GM19324 (cell line): Measurements from ENCODE around the gene CNTRL.
"Not testable (repeated sequence)": the region's sequence is repeated elsewhere in the genome, so short reads cannot be mapped to it uniquely, and the experiment has no call there.

Experiments
- ATAC-seq: cut with Tn5 transposase; IDR thresholded peaks from one replicate; pipeline ENCODE4 v1.9.1; 2021; ENCODE audit warnings: mild to moderate bottlenecking, moderate library complexity; ENCODE audit not compliant: unreplicated experiment, low FRiP score

The CNTRL gene

DNA sequence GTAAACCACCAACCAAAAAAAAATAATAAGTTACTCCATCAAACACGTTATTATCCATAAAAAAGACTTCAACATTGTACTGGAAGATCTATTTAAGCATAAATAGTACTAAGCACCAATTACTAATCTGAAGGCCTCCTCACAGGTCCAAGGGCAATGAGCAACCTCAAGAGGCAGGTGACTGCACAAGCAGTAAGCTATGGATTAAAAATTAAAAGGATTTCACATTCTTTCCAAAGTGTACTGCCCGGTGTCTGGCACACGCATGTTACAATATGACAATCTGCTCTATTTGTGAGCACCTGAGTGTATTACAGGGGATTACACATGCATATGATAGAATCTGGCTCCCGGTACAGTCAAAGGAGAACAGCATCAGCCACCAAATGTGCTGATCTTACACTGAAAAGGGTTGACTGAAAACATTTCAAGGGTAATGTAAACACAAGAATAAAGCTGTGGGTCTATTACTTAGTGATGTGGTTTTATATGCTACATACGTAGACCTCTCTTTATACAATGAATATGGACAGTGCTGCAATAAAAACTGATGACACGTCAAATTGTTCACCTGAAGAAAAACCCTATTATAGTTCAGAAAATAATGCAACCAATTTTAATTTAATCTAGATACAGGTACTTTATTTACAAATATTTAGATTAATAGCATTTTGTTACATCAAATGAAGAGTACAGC, 104.1 kb downstream of the CNTRL start:
- no peak for ATAC-seq

DNA sequence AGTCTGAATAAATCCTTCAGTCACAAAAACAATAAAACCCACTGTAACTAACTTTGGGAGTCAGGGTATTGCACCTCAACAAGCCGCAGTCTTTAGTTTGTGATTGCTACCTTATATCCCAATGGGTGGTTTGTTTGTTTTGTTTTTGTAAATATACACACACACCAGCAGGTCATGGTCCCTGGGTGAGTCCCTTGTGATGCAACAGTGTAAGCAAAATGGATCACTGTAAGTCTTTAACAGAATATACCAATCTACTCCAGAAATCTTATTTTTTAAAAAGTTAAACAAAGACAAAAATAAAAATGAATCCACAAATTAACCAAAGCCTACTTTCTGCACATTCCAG, 104.6 kb downstream of the CNTRL start:
- not testable (repeated sequence) for ATAC-seq

GRCh38 chr9:121179930-121180681, 105.4 kb downstream of the CNTRL start:
- ATAC-seq, result no peak

GRCh38 chr9:121182101-121182836, 107.5 kb downstream of the CNTRL start:
- ATAC-seq, result no peak

DNA sequence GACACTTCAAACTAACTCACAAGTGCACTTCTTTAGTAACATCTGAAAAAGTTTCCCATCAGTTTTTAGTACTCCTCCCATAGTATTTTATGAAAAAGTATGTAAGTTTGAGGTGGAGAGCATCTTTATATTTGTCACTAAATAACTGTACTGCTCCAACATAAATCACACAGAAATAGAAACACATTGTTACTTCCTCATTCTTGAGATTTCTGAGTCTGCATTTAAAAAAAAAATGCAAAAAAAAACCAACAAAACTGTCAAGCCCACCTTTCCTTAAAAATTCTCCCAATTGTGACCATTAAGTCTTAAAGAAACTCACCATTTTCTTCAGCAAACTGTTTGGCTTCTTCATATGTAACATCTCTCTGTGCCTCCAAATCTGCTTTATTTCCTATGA, 108.2 kb downstream of the CNTRL start:
- no peak for ATAC-seq

GRCh38 chr9:121183666-121184423, 109.1 kb downstream of the CNTRL start:
- ATAC-seq, result no peak

DNA sequence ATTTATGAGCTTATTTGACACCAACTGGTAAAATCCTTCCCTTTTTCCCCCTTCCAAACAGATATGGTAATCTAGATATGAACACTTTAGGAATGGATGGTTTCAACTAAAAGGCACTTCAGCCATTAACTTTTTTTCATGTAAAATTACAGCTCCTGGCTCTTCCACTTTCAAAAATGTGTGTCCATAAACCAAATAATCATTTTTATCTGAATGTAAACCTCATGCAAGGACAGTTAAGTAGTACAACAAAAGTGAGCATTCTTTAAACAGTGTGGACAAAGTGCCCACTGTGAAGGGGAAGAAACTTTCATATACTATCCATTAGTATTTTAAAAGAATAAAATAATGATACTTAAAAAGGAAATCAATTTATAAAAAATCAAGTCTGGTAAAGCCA, 109.7 kb downstream of the CNTRL start:
- ATAC-seq, result no peak

DNA sequence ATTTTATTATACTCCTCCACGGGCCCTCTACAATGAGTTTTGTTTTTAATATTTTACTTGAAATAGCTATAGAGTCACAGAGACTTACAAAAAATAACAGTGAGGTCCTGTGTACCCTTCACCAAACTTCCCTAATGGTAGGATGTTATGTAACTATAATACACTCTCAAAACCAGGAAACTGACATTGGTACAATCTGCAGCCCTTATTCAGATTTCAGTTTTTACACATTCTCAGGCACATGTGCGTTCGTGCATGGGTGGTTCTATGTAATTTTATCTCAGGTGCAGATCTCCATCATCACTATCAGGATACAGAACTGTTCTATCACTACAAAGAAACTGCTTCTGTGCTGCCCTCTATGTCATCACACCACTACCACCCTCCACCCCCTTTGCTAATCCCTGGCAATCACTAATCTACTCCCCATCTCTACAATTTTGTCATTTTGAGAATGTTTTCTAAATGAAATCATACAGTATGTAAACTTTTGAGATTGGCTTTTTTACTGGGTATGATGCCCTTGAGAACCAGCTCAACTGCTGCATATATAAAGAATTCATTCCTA, 110.5 kb downstream of the CNTRL start:
- no peak for ATAC-seq

DNA sequence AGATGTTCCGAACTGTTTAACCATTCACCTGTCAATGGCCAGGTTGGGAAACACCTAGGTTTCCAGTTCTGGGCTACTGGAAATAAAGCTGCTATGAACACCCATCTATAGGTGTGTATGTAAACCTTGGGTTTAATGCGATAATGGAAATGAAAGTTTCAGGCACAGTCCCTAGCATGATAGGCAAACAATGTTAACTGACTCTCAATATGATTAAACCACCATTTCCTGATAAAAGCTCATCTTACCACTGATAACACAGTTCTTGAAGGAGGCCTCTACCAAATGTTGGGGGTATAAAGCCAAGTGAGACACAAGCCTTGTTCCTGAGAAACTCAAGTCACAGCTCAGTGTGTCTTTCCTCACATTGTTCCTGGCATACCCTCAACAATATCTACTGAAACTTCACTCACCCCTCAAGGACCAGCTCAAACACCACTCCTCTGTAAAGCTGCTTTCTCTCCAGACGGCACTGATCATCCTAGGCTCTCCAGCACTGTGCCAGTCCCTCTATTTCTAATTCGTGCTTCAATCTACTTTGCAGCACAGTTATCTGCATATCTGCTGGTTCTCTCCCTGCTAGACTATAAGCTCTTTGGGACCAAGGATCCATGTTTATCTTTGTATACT, 111.1 kb downstream of the CNTRL start:
- ATAC-seq, result no peak

DNA sequence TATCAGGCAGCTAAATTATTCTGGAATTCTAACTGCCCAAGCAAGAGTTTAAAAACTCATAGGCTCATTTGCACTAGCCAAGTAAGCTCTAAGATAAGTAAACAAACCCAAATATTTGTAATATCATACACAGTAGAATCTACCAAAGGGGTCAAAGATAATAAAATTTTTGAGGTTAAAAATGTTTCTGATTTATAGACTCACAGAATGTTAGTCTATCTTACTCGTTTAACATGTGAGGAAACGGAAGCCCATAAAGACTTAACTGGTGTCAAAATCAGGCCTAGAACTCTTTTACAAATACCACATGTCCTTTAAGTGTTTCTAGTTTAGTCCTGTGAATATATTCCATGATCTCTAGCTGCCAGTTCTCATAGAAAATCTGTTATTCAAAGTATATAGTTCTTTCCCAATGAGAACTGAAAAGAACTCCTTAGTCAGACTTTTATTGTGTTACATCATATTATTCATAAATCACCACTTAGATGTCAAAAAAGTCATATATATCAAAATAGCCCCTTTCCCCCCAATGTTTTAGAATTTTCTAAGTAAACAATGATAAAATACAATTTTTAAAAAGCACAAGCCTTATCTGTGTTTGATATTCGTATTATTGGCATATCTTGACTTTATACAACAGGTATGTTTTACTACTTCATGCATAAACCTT, 113.0 kb downstream of the CNTRL start:
- ATAC-seq, result no peak

GRCh38 chr9:121189006-121189405, 114.3 kb downstream of the CNTRL start:
- no peak for ATAC-seq

DNA sequence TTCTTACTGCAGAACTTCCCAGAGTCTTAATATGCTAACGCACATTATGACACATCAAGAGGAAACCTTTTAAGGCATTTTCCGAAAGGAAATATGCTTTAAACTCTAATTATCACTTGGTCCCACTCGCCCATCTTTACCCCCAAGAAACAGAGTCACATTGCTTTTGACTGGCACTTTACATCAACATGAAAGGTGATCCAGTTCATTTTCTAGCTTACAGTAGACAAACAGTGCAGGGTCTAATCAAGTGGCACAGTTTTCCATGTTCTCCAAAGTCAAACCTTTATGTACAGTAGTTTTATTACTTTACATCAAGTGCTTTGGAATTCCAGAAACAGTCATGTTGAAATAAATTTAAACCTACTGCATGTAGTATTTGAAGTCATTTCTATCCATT, 114.9 kb downstream of the CNTRL start:
- no peak for ATAC-seq

- ATAC-seq, result no peak
Measured at GRCh38 chr9:121191235-121191634, 116.5 kb downstream of the CNTRL start.

DNA sequence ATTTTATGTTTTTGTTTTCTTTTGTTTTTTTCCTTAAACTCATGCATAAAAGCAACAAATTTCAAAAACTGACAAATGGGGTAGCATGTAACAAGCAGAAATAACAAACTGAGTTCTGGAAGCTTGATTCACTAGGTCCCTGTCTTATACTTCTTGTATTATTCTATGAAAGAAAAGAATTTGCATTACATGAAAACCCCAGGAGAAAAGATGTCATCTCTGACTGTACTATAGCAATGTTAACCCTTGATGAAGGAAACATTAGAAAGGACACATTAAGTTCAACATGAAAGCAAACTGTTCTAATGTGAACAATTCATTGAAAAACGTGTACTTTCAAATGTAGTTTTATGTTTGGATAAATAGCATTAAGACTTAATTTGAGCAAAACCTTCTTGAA, 117.8 kb downstream of the CNTRL start:
- ATAC-seq, result no peak

- no peak for ATAC-seq
Measured at GRCh38 chr9:121192959-121193640, 118.3 kb downstream of the CNTRL start.

DNA sequence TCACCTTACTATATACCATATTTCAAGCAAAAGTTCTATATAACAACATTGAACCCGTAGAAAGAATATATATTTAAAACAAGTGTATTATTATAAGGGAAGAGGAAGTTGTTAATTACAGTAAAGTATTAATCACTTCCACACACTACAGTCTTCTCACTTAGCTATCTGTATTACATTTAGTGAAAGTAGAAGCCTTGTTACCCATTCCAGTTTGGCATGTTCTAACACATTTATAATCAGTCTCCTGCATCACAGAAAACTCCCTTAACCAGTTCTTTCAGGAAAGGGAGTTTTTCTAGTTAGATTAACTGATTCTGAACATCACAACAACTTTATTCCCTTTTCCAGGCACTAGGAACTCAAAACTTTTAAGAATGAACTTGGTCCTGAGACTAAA, 120.0 kb downstream of the CNTRL start:
- ATAC-seq, result no peak

GRCh38 chr9:121196389-121196788, 121.6 kb downstream of the CNTRL start:
- no peak for ATAC-seq

DNA sequence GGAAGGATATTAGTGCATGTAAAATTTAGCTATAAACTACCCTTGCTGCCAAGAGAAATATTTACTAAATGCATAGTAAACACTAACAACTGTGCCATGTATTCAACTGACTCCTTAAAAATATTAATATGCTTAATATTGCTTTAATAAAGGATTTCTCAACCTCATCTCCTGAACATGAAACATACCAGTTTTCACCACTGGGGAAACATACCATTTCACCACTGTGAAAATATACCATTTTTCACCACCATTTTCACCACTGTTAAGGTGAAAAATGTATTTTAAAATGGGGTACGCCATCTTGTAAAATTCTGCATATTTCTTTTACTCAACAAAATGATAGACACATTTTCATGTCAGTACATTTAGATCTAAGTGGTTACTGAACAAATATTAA, 122.4 kb downstream of the CNTRL start:
- ATAC-seq, result no peak

- ATAC-seq, result no peak
Measured at GRCh38 chr9:121198512-121199042, 123.8 kb downstream of the CNTRL start.
